ENCODE results near the gene ZNF592.

Gene ZNF592

DNA sequence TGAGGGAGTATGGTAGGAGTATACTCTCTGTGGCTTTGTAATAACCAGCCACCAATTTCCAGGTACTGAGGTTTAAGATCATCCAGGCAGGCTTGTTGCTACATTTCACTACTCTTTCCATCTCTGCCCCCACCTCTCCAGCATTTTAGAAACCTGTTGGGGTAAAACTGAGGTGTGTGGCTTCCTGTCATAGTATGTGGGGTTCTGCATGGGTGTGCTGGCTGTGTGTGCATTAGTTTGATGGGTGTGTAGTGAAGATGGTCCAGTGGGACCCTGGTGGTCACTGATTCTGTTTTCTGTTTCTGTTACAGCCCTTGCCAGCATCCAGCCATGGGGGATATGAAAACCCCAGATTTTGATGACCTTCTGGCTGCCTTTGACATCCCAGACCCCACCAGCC, 34.0 kb downstream of the ZNF592 start:
- H3K27ac ChIP-seq, result peak overlapping the region; percentile 20; the same call in 1 of the 2 replicates
- TF ChIP-seq CTCF (IDR thresholded peaks at IDR 0.05), result no peak

DNA sequence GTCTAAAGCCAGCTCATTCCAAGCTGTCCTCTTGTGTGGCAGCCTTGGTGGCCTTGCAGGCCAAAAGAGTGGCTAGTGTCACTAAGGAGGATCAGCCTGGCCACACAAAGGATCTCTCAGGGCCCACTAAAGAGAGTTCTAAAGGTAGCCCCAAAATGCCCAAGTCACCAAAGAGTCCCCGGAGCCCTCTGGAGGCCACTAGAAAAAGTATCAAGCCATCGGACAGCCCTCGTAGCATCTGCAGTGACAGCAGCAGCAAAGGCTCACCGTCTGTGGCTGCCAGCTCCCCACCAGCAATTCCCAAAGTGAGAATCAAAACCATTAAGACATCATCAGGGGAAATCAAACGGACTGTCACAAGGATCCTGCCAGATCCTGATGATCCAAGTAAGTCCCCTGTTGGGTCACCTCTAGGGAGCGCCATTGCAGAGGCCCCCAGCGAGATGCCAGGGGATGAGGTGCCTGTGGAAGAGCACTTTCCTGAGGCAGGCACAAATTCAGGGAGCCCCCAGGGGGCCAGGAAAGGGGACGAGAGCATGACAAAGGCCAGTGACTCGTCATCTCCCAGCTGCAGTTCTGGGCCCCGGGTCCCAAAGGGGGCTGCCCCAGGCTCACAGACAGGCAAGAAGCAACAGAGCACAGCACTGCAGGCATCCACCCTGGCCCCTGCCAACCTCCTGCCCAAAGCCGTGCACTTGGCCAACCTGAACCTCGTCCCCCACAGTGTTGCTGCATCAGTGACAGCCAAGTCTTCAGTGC, 35.3 kb downstream of the ZNF592 start:
- peak; percentile 12; the same call in 1 of the 2 replicates for TF ChIP-seq CTCF (IDR thresholded peaks at IDR 0.05)
- TF ChIP-seq ZFX (IDR thresholded peaks at IDR 0.05; ENCODE audit: borderline replicate concordance), result no peak
- H3K27ac ChIP-seq, result no peak overlapping the region

GRCh38 chr15:84784262-84784661, 35.9 kb downstream of the ZNF592 start:
- H3K27ac ChIP-seq, result no peak overlapping the region
- no peak for TF ChIP-seq ZFX (IDR thresholded peaks at IDR 0.05; ENCODE audit: borderline replicate concordance)
- TF ChIP-seq CTCF (IDR thresholded peaks at IDR 0.05), result no peak

- no peak overlapping the region; the same call in 1 of the 2 replicates for H3K27ac ChIP-seq
- TF ChIP-seq CTCF (IDR thresholded peaks at IDR 0.05), result no peak
These were observed 36.7 kb downstream of the ZNF592 start for GRCh38 chr15:84785053-84785452.

DNA sequence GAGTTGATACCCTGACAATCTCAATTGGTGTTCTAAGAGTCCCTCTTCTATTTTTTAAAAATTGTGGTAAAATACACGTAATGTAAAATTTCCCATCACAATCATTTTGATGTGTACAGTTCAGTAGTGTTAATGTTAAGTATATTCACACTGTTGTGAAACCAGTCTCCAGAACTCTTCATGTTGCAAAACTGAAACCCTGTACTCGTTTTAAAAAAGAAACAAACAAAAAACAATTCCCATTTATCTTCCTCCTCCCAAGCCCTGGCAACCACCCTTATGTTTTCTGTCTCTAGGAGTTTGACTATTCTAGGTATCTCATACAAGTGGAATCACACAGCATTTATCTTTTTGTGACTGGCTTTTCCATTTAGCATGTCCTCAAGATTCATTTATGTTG, 40.1 kb downstream of the ZNF592 start:
- H3K27ac ChIP-seq, result no peak overlapping the region

GRCh38 chr15:84789762-84790161, 41.4 kb downstream of the ZNF592 start:
- TF ChIP-seq CTCF (IDR thresholded peaks at IDR 0.05) (no peak), ZFX (IDR thresholded peaks at IDR 0.05; ENCODE audit: borderline replicate concordance) (no peak)
- H3K27ac ChIP-seq, result no peak overlapping the region

More for the DNA sequence above, 40.1 kb downstream of the ZNF592 start:
- TF ChIP-seq ZFX (IDR thresholded peaks at IDR 0.05; ENCODE audit: borderline replicate concordance) (no peak), CTCF (IDR thresholded peaks at IDR 0.05) (no peak)

DNA sequence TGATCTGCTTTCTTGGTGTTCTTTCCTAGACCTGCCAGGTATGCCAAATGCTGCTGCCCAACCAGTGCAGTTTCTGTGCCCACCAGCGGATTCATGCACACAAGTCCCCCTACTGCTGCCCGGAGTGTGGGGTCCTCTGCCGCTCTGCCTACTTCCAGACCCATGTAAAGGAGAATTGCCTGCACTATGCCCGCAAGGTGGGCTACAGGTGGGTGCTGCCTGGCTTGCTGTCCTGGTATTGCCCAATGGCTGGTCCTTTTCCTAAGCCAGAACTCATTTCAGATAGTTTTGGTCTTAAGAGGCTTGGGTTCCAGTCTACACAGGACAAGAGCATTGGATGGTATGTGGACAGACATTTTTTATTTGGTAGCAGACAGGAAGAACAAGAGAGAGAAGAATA, 42.3 kb downstream of the ZNF592 start:
- TF ChIP-seq ZFX (IDR thresholded peaks at IDR 0.05; ENCODE audit: borderline replicate concordance), result no peak
- no peak for TF ChIP-seq CTCF (IDR thresholded peaks at IDR 0.05)
- H3K27ac ChIP-seq, result peak overlapping the region; percentile 13; the same call in 1 of the 2 replicates
